Activated CD4-positive, alpha-beta T cell treated with anti-CD3 and anti-CD28 coated beads, Interleukin-2, amount 10 ng/mL, durations not matched to agents 7 days and 5 days (primary cell): ENCODE results near the gene DTNBP1. TPM values are rescaled to one million over a fixed set of nuclear protein-coding genes. Genes with fewer than 3 reads are reported as not detected.
A peak's percentile ranks its signal among the peaks of the same experiment; 100 is the strongest.
"Not testable (repeated sequence)": the region's sequence is repeated elsewhere in the genome, so short reads cannot be mapped to it uniquely, and the experiment has no call there.

Experiments used
- CTCF ChIA-PET: fragments of 350-600 bp; sonication (Branson Sonifier 250); formaldehyde crosslinking; loops from one replicate; lab custom pipeline; 2021; ENCODE audit warnings: antibody characterized with exemption; lab: Charles Lee
- POLR2A ChIA-PET: fragments of 350-600 bp; sonication (Branson Sonifier 250); formaldehyde crosslinking; loops from one replicate; lab custom pipeline; 2021; ENCODE audit warnings: antibody characterized with exemption; lab: Charles Lee
- DNase-seq: peaks from one replicate; pipeline ENCODE4 v3.0.0-alpha.2; 2020
- H3K27ac Mint-ChIP-seq: one replicate; pipeline ENCODE4 v1.8.0; 2021; ENCODE audit warnings: mild to moderate bottlenecking, moderate library complexity, mixed read lengths
- H3K27me3 Mint-ChIP-seq: one replicate; pipeline ENCODE4 v1.8.0; 2021; ENCODE audit warnings: mixed read lengths
- H3K36me3 Mint-ChIP-seq: one replicate; pipeline ENCODE4 v1.8.0; 2021; ENCODE audit warnings: low read depth, mixed read lengths
- H3K4me1 Mint-ChIP-seq: one replicate; pipeline ENCODE4 v1.8.0; 2021; ENCODE audit warnings: mixed read lengths
- H3K4me3 Mint-ChIP-seq: one replicate; pipeline ENCODE4 v1.8.0; 2021; ENCODE audit warnings: mild to moderate bottlenecking, moderate library complexity, mixed read lengths
- H3K9me3 Mint-ChIP-seq: one replicate; pipeline ENCODE4 v1.8.0; 2021; ENCODE audit warnings: mixed read lengths
- total RNA-seq, 2 experiments: library from RNA; stranded (reverse); gene quantifications; one replicate each; pipeline ENCODE4 v1.2.3, GENCODE V29; 2021

The DTNBP1 gene
- total RNA-seq, 2 experiments from 2014 or later, result 22.3 to 23.5 TPM

DNA sequence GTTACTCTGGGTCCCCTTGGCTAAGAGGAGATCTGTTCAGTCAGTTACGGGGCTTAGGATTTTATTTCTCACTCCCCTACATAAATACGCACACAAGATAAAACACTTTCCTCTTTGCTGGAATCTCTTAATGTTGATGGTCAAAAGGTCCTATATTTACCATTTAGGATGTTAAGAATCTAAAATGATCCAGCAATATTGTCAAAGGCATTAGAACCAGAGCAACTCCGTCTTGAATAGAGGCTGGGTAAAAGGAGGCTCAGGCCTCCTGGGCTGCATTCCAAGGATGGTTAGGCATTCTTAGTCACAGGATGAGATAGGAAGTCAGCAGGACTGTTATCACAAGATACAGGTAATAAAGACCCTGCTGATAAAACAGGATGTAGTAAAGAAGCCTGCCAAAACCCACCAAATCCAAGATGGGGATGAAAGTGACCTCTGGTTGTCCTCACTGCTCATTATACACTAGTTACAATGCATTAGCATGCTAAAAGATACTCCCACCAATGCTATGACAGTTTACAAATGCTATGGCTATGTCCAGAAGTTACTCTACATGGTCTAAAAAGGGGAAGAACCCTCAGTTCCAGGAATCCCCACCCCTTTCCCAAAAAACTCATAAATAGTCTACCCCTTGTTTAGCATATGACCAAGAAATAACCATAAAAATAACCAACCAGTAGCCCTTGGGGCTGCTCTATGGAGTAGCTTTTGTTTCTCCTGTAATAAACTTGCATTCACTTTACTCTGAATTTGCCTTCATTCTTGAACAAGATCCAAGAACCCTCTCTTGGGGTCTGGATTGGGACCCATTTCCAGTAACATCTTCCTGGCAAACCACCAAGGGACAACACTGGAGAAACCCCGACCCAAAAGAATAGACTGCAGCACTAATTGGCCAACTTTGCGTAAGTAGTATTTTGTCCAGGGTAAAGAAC is 107.5 kb downstream of the DTNBP1 start:
- no peak overlapping the region for H3K27ac Mint-ChIP-seq
- H3K36me3 Mint-ChIP-seq, result peaks cover 2% of the 10 kb centered on the region
- H3K27me3 Mint-ChIP-seq, result no peaks in the 10 kb centered on the region
- POLR2A ChIA-PET, result no interaction called here
- H3K9me3 Mint-ChIP-seq, result no peaks in the 10 kb centered on the region
- no peak for DNase-seq
- CTCF ChIA-PET, result no interaction called here
- peaks cover 7% of the 10 kb centered on the region for H3K4me1 Mint-ChIP-seq
- H3K4me3 Mint-ChIP-seq, result no peak overlapping the region

DNA sequence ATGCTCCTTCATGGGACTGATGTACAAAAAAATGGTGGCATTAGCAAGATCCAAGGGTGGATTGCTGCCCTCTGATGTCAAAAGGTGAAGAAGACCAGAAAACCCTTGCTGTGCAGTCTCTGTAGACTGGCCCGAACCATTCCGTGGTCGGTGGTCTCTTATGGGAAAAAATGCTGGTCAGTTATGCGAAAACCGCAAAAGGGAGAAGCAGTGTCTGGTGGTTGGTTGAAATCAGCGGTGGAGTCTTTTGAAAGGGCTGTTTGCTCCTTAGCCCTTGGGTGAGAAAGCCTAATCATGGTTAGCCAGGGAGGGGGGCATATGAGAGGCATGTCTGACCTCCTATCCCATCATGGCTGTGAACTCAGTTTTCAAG is 108.1 kb downstream of the DTNBP1 start:
- H3K4me3 Mint-ChIP-seq, result no peak overlapping the region
- no peak for DNase-seq
- peaks cover 7% of the 10 kb centered on the region for H3K4me1 Mint-ChIP-seq
- POLR2A ChIA-PET, result no interaction called here
- no peaks in the 10 kb centered on the region for H3K27me3 Mint-ChIP-seq
- no peaks in the 10 kb centered on the region for H3K9me3 Mint-ChIP-seq
- no peak overlapping the region for H3K27ac Mint-ChIP-seq
- H3K36me3 Mint-ChIP-seq, result peaks cover 2% of the 10 kb centered on the region
- CTCF ChIA-PET, result interaction anchor here (1.7 kb wide), 1 partner anchor 24 kb away, joined by 6 read pairs; no protein-coding TSS in a partner anchor

DNA sequence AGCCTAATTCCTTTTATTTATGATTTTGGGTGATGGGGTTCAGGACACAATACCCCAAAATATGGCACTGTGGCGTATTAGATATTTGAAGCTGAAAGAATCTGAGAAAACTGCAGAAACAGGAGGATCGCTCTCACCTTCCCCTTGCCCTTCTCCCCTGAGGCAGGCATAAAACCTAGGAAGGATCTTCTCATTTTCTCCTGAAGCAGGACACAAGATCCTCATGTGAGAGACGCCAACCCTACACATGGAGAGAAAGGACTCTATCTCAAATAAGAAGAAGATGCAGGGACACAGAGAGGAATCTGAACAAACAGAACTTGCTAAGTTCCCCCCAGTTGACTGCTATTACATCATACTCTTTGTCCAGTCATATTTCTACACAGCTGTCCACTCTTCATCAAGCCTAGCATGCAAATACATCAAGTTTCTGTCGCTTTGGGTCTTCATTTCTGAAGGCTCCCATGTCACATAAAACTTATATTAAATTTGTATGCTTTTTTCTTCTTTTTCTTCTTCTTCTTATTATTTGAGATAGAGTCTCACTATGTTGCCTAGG is 109.0 kb downstream of the DTNBP1 start:
- ChIA-PET POLR2A (no interaction called here), CTCF (interaction anchor here (1.7 kb wide), 1 partner anchor 23 kb away, joined by 6 read pairs; no protein-coding TSS in a partner anchor)
- Mint-ChIP-seq H3K27ac (no peak overlapping the region), H3K27me3 (no peaks in the 10 kb centered on the region), H3K4me1 (peaks cover 7% of the 10 kb centered on the region), H3K9me3 (no peaks in the 10 kb centered on the region), H3K4me3 (no peak overlapping the region), H3K36me3 (peaks cover 2% of the 10 kb centered on the region)
- DNase-seq, result no peak

DNA sequence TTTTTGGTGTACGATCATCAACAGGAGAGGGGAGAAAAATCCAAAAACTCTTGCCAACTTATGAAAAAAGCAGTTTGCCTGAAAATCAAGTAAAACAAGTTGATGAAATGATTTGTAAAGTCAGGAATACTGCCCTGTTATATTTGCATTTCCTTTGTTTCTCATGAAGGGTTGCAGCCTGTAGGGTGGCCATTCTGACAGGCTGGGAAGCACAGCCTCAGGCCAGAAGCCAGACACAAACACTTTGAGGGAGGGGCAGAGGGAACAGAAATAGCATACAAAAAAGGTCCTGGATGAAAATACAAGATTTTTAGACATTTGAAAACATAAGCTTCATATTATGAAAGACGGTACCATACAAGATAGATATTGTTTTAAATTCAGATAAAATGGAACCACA is 109.8 kb downstream of the DTNBP1 start:
- Mint-ChIP-seq H3K4me3 (no peak overlapping the region), H3K9me3 (no peaks in the 10 kb centered on the region), H3K27ac (no peak overlapping the region), H3K4me1 (peaks cover 7% of the 10 kb centered on the region), H3K36me3 (peaks cover 2% of the 10 kb centered on the region), H3K27me3 (no peaks in the 10 kb centered on the region)
- no peak for DNase-seq
- POLR2A ChIA-PET, result no interaction called here
- CTCF ChIA-PET, result interaction anchor here (0.6 to 1.7 kb wide), 3 partner anchors 22 to 306 kb away, joined by 4 to 6 read pairs (median 5); no protein-coding TSS in a partner anchor

DNA sequence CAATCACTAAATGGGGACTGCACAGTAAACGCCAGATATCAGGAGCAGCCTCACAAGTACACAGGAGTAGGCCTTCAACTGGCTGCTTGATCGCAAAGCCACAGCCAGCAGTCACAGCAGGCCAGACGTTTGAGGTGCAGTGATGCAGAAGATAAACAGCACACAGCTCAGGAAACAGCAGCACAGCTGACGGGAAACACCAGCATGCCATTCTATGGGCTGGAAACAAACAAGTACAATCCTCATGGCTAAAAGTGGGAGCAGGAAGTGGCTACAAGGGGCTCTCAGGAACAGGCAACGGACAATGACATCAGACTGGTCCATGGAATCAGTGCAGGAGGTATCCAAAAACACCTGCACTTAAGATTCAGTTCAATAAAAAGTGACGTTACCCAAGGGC is 111.0 kb downstream of the DTNBP1 start:
- ChIA-PET CTCF (interaction anchor here (0.9 kb wide), 1 partner anchor 1422 kb away, joined by 3 read pairs; no protein-coding TSS in a partner anchor), POLR2A (no interaction called here)
- Mint-ChIP-seq H3K27me3 (no peaks in the 10 kb centered on the region), H3K9me3 (no peaks in the 10 kb centered on the region), H3K27ac (peak overlapping the region; percentile 51), H3K4me3 (no peak overlapping the region), H3K4me1 (peaks cover 7% of the 10 kb centered on the region), H3K36me3 (peaks cover 2% of the 10 kb centered on the region)
- no peak for DNase-seq

DNA sequence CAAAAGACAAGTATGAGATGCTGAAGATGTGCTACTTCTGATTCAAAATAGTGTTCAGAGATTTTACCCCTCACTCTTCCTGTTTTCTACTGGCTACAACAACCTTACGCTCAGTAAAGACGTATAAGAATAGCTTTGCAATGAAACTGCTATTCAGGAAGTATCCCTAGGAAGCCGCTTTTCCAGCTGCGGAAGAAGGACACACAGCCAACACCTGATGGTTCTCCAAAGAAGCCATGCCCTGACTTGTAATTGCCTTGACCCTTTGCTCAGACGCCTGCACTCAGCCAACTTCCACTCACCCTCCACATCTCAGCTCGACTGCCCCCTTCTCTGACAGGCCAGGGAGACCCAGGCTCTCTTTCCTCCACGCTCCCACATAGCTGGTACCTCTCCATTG is 111.6 kb downstream of the DTNBP1 start:
- ChIA-PET CTCF (interaction anchor here (0.6 to 0.9 kb wide), 2 partner anchors 350 to 1422 kb away, joined by 3 read pairs; no protein-coding TSS in a partner anchor), POLR2A (no interaction called here)
- no peaks in the 10 kb centered on the region for H3K27me3 Mint-ChIP-seq
- no peaks in the 10 kb centered on the region for H3K9me3 Mint-ChIP-seq
- H3K36me3 Mint-ChIP-seq, result peaks cover 2% of the 10 kb centered on the region
- no peak overlapping the region for H3K4me3 Mint-ChIP-seq
- peaks cover 7% of the 10 kb centered on the region for H3K4me1 Mint-ChIP-seq
- no peak for DNase-seq
- peak overlapping the region; percentile 51 for H3K27ac Mint-ChIP-seq

DNA sequence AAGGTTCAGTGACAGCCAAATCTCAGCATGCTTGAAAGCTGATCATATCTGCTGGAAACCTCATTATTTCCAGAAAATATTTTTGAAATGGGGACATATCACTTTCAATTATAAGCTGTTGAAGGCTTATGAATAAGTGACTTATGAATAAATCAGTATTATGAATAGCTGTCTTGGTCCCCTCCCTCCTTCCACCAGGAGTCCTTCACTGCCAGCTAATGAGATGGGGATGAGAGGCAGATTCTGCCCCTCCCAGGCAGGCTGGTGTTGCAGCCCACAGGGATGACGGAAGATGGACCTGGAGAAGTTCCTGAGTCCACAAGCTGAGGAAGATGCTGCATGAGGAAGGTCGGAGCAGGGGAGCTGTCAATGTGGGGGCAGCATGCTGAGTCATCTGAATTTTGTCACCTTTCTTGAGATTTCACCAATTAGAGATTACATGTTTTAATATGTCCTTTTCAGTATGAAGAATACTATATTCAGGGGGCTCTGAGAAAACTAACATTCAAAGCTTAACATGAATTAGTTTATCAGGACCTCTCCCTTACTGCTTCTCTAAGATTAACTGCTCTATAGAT is 112.2 kb downstream of the DTNBP1 start:
- POLR2A ChIA-PET, result no interaction called here
- peaks cover 7% of the 10 kb centered on the region for H3K4me1 Mint-ChIP-seq
- no peak overlapping the region for H3K27ac Mint-ChIP-seq
- no peak overlapping the region for H3K4me3 Mint-ChIP-seq
- peaks cover 2% of the 10 kb centered on the region for H3K36me3 Mint-ChIP-seq
- CTCF ChIA-PET, result interaction anchor here (0.8 to 0.9 kb wide), 2 partner anchors 24 to 1421 kb away, joined by 3 read pairs; no protein-coding TSS in a partner anchor
- H3K9me3 Mint-ChIP-seq, result no peaks in the 10 kb centered on the region
- DNase-seq, result no peak
- H3K27me3 Mint-ChIP-seq, result no peaks in the 10 kb centered on the region

DNA sequence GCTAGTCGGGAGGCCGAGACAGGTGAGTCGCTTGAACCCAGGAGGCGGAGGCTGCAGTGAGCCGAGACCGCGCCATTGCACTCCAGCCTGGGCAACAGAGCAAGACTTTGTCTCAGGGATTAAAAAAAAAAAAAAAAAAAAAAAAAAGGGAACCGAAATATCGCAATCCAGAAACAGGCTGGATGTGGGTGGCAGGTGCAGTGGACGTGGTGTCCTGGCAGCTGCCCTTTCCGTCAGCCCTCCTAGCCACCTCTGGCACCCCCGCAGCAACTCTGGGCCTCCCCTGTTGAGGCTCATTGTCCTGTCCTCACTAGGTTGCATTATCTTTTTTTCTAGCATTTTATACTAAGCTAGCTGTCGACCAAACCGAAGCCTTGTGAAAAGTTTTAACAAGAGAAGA is 113.5 kb downstream of the DTNBP1 start:
- Mint-ChIP-seq H3K36me3 (peaks cover 3% of the 10 kb centered on the region), H3K4me3 (no peak overlapping the region), H3K4me1 (peaks cover 7% of the 10 kb centered on the region), H3K9me3 (peaks cover 1% of the 10 kb centered on the region), H3K27me3 (no peaks in the 10 kb centered on the region), H3K27ac (no peak overlapping the region)
- CTCF ChIA-PET, result interaction anchor here (0.8 kb wide), 1 partner anchor 26 kb away, joined by 3 read pairs; no protein-coding TSS in a partner anchor
- POLR2A ChIA-PET, result no interaction called here
- no peak for DNase-seq

DNA sequence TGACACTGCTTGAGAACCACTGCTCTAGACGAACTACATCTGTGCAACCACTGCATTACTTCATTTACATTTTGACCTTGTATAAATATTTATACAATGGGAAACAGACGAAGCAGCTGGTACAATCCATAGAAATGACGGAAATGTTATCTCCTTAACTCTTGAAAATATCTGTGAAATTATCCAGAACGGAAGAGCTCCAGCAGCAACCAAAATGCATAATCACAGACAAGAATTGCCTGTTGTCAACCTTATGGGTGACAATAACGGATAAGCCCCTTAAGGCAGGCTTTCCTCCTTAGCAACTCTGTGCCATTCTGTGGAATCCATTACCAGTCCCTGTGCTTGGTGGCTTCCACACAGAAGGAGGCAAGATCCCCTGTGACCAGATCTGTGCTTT is 115.4 kb downstream of the DTNBP1 start:
- Mint-ChIP-seq H3K4me1 (peaks cover 7% of the 10 kb centered on the region), H3K27me3 (no peaks in the 10 kb centered on the region), H3K36me3 (peaks cover 9% of the 10 kb centered on the region), H3K27ac (no peak overlapping the region), H3K9me3 (peaks cover 11% of the 10 kb centered on the region), H3K4me3 (no peak overlapping the region)
- no peak for DNase-seq
- POLR2A ChIA-PET, result no interaction called here
- CTCF ChIA-PET, result no interaction called here

DNA sequence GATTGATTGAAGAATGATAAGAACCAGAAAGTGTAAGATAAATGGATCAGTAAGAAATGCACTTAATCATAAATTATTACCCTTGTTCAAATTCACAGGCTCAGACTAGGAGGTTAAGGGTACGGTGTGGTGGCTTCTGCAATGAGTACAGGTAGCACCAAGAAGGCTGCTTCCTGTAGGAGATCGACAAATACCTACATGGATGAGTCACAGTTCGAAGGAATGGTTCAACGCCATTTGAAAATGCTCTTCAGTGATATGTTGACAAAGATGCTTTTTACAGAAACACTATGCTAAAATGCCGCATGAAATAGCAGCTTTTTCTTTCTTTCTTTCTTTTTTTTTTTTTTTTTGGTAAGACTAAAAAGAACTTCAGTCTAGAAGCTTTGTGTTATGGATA is 116.2 kb downstream of the DTNBP1 start:
- Mint-ChIP-seq H3K27ac (no peak overlapping the region), H3K9me3 (peaks cover 11% of the 10 kb centered on the region), H3K4me3 (no peak overlapping the region)

DNA sequence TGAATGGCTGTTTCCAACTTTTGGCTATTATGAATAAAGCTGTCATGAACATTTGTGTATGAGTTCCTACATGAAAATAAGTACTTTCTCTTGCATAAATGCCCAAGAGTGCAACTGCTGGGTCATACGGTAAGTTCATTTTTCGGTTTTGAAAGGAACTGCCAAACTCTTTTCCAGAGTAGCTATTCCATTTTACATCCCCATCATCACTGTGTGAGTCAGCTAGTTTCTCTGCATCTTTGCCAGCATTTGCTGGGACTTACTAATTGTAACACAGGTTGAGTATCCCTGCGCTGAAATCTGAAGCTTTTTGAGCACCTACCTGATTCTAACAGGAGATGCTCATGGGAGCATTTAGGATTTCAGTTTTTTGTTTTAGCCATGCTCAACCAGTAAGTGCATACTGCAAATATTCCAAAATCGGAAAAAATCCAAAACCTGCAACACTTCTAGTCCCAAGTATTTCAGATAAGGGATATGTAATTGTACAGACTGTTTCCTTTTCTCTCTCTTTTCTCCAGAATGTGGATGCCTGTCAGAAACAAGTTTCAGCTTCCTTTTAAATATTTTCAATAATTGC is 118.4 kb downstream of the DTNBP1 start:
- ChIA-PET CTCF (interaction anchor here (0.7 kb wide), 1 partner anchor 13 kb away, joined by 3 read pairs; no protein-coding TSS in a partner anchor), POLR2A (no interaction called here)
- no peak for DNase-seq
- H3K4me3 Mint-ChIP-seq, result no peak overlapping the region
- H3K9me3 Mint-ChIP-seq, result peaks cover 11% of the 10 kb centered on the region
- H3K27ac Mint-ChIP-seq, result no peak overlapping the region
- no peaks in the 10 kb centered on the region for H3K4me1 Mint-ChIP-seq
- H3K27me3 Mint-ChIP-seq, result no peaks in the 10 kb centered on the region
- peaks cover 9% of the 10 kb centered on the region for H3K36me3 Mint-ChIP-seq

More for the DNA sequence above, 116.2 kb downstream of the DTNBP1 start:
- Mint-ChIP-seq H3K4me1 (peaks cover 2% of the 10 kb centered on the region), H3K27me3 (no peaks in the 10 kb centered on the region), H3K36me3 (peaks cover 9% of the 10 kb centered on the region)
- POLR2A ChIA-PET, result no interaction called here
- no peak for DNase-seq
- CTCF ChIA-PET, result no interaction called here

DNA sequence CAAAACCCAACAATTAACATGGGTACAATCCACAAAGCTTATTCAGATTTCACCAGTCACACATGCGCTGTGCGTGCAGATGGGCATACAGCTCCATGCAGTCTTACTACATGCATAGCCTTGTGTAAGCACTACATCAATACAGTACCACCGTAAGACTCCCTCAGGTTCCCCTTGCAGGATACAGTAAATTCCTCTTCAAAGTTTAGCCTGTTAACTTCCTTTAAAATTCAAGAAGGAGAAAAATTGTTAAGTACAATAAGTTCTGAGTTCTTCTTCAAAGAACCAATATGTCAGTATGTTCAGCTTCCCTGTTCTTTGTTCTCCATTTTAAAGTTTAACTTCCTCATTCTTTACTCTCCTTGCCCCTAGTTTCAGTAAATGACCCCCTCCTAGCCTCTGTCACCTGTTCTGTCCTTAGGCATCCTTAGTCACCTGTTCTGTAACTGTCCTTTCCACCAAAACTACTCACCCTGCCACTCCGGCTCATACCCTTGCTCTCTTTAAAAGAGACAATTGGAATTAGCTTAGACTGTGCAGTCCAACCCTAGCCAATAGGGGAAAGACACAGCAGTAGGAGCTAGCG is 119.4 kb downstream of the DTNBP1 start:
- H3K9me3 Mint-ChIP-seq, result peaks cover 11% of the 10 kb centered on the region
- H3K4me3 Mint-ChIP-seq, DNase-seq, H3K27ac Mint-ChIP-seq, H3K27me3 Mint-ChIP-seq, H3K36me3 Mint-ChIP-seq, CTCF ChIA-PET, POLR2A ChIA-PET, H3K4me1 Mint-ChIP-seq: not testable (repeated sequence)
